ENCODE measurements around the gene LILRB2. TPM values are rescaled to one million over a fixed set of nuclear protein-coding genes. Genes with fewer than 3 reads are reported as not detected.
A peak's percentile ranks its signal among the peaks of the same experiment; 100 is the strongest.

LILRB2 gene
- total RNA-seq, 4 donors from 2014 or later, result 0.93 to 5.0 (median 1.9) TPM

GRCh38 chr19:54266133-54266532 is 14.8 kb downstream of the LILRB2 start:
- H3K9me3 ChIP-seq, result no peaks in the 10 kb centered on the region
- WGBS, 2 donors (ENCODE audit: low coverage in 1 of 2), result 0 to 3% methylated on average over 4 to 5 of the region's 6 CpGs
- H3K36me3 ChIP-seq, result no peaks in the 10 kb centered on the region
- ATAC-seq, result no peak
- H3K4me1 ChIP-seq, result no peaks in the 10 kb centered on the region
- no peak overlapping the region for H3K4me3 ChIP-seq
- peaks cover 31% of the 10 kb centered on the region for H3K27me3 ChIP-seq
- no peak for TF ChIP-seq EP300 (IDR thresholded peaks at IDR 0.05)
- TF ChIP-seq POLR2A (IDR thresholded peaks at IDR 0.05), result no peak
- TF ChIP-seq POLR2AphosphoS5 (IDR thresholded peaks at IDR 0.05), result no peak
- TF ChIP-seq CTCF (IDR thresholded peaks at IDR 0.05), result peak; percentile 24 to 67 (median 38)
- no peak overlapping the region for H3K27ac ChIP-seq

- no peak for TF ChIP-seq EP300 (IDR thresholded peaks at IDR 0.05)
- TF ChIP-seq CTCF (IDR thresholded peaks at IDR 0.05), result no peak
- no peak for TF ChIP-seq POLR2AphosphoS5 (IDR thresholded peaks at IDR 0.05)
- no peak for TF ChIP-seq POLR2A (IDR thresholded peaks at IDR 0.05)
- 73 to 90% methylated on average over 2 of the region's 2 CpGs for WGBS, 2 donors (ENCODE audit: low coverage in 1 of 2)
These were observed 18.4 kb downstream of the LILRB2 start for GRCh38 chr19:54262470-54262869.

GRCh38 chr19:54262066-54262465 is 18.8 kb downstream of the LILRB2 start:
- no peak for TF ChIP-seq POLR2AphosphoS5 (IDR thresholded peaks at IDR 0.05)
- TF ChIP-seq EP300 (IDR thresholded peaks at IDR 0.05), result no peak
- TF ChIP-seq POLR2A (IDR thresholded peaks at IDR 0.05), result no peak
- TF ChIP-seq CTCF (IDR thresholded peaks at IDR 0.05), result no peak
- no peak overlapping the region for H3K4me3 ChIP-seq
- H3K27ac ChIP-seq, result no peak overlapping the region
- no peaks in the 10 kb centered on the region for H3K36me3 ChIP-seq
- 70 to 74% methylated on average over 7 to 8 of the region's 11 CpGs for WGBS, 2 donors (ENCODE audit: low coverage in 1 of 2)
- no peak for ATAC-seq
- H3K4me1 ChIP-seq, result no peaks in the 10 kb centered on the region
- H3K27me3 ChIP-seq, result peaks cover 42% of the 10 kb centered on the region
- no peaks in the 10 kb centered on the region for H3K9me3 ChIP-seq

More at GRCh38 chr19:54262470-54262869, 18.4 kb downstream of the LILRB2 start:
- Histone ChIP-seq H3K27me3 (peaks cover 38% of the 10 kb centered on the region), H3K4me3 (no peak overlapping the region), H3K36me3 (no peaks in the 10 kb centered on the region), H3K4me1 (no peaks in the 10 kb centered on the region), H3K9me3 (no peaks in the 10 kb centered on the region), H3K27ac (no peak overlapping the region)
- no peak for ATAC-seq

GRCh38 chr19:54257116-54257480 is 23.8 kb downstream of the LILRB2 start, which contains the start of gene LILRB5:
Gene LILRB5, minus strand, starts transcription at chr19:54257273. Its CDS starts 80 bp downstream, at chr19:54257193.
- no peaks in the 10 kb centered on the region for H3K4me1 ChIP-seq
- peak within 1 kb of the TSS in 1 of 2 donors; percentile 34 for H3K4me3 ChIP-seq
- H3K9me3 ChIP-seq, result no peaks in the 10 kb centered on the region
- TF ChIP-seq POLR2A (IDR thresholded peaks at IDR 0.05) (no peak), EP300 (IDR thresholded peaks at IDR 0.05) (no peak), CTCF (IDR thresholded peaks at IDR 0.05) (no peak), POLR2AphosphoS5 (IDR thresholded peaks at IDR 0.05) (no peak)
- peak within 1 kb of the TSS in 2 of 4 donors; percentile 35 to 37 for H3K27ac ChIP-seq
- 46 to 93% methylated on average over 2 to 5 of the region's 9 CpGs for WGBS, 2 donors (ENCODE audit: low coverage in 1 of 2)
- H3K27me3 ChIP-seq, result peaks cover 73% of the 10 kb centered on the region
- no peak for ATAC-seq
- no peaks in the 10 kb centered on the region for H3K36me3 ChIP-seq

Data from gastroesophageal sphincter (tissue), 4 donors.